WTC11 (cell line): Measurements from ENCODE around the gene TMEM179B.

ENCODE experiments used
- FOXJ3 ChIP-seq: sonication (generic); formaldehyde crosslinking; IDR thresholded peaks from 2 replicates; pipeline ENCODE4 v1.9.0; 2021; ENCODE audit warnings: missing genetic modification reagents, mild to moderate bottlenecking, borderline replicate concordance
- TF ChIP-seq, protein P1 (sequence below): fragments of 200-600 bp; IDR thresholded peaks from 2 replicates; pipeline ENCODE4 v1.8.0; 2022; ENCODE audit warnings: antibody characterized with exemption

GRCh38 chr11:62747475-62748160 lies 39.6 kb upstream of the TMEM179B start:
- TF ChIP-seq FOXJ3 (CRISPR knock-in tag) = no peak
- TF ChIP-seq, protein P1, sequence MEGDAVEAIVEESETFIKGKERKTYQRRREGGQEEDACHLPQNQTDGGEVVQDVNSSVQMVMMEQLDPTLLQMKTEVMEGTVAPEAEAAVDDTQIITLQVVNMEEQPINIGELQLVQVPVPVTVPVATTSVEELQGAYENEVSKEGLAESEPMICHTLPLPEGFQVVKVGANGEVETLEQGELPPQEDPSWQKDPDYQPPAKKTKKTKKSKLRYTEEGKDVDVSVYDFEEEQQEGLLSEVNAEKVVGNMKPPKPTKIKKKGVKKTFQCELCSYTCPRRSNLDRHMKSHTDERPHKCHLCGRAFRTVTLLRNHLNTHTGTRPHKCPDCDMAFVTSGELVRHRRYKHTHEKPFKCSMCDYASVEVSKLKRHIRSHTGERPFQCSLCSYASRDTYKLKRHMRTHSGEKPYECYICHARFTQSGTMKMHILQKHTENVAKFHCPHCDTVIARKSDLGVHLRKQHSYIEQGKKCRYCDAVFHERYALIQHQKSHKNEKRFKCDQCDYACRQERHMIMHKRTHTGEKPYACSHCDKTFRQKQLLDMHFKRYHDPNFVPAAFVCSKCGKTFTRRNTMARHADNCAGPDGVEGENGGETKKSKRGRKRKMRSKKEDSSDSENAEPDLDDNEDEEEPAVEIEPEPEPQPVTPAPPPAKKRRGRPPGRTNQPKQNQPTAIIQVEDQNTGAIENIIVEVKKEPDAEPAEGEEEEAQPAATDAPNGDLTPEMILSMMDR = no peak
